Measurements from ENCODE around the gene NTM.

NTM gene

GRCh38 chr11:131883332-131883731 lies 512.9 kb downstream of the NTM start:
- DNase-seq (ENCODE audit: low read depth in 2 of 2, low spot score in 1 of 2), result no peak

- no peak for DNase-seq (ENCODE audit: low read depth in 2 of 2, low spot score in 1 of 2)
Observed at GRCh38 chr11:131884461-131885073, 514.2 kb downstream of the NTM start.

GRCh38 chr11:131885431-131885830 lies 515.0 kb downstream of the NTM start:
- no peak for DNase-seq (ENCODE audit: low read depth in 2 of 2, low spot score in 1 of 2)

GRCh38 chr11:131886201-131886600 lies 515.8 kb downstream of the NTM start:
- DNase-seq (ENCODE audit: low read depth in 2 of 2, low spot score in 1 of 2), result no peak

- DNase-seq (ENCODE audit: low read depth in 2 of 2, low spot score in 1 of 2), result no peak
Observed at GRCh38 chr11:131888230-131888855, 517.9 kb downstream of the NTM start.

- no peak for DNase-seq (ENCODE audit: low read depth in 2 of 2, low spot score in 1 of 2)
Observed at GRCh38 chr11:131889146-131889577, 518.7 kb downstream of the NTM start.

- no peak for DNase-seq (ENCODE audit: low read depth in 2 of 2, low spot score in 1 of 2)
Observed at GRCh38 chr11:131889760-131890581, 519.6 kb downstream of the NTM start.

- DNase-seq (ENCODE audit: low read depth in 2 of 2, low spot score in 1 of 2), result no peak
Observed at GRCh38 chr11:131893103-131893890, 522.9 kb downstream of the NTM start.

GRCh38 chr11:131893988-131894387 lies 523.6 kb downstream of the NTM start:
- no peak for DNase-seq (ENCODE audit: low read depth in 2 of 2, low spot score in 1 of 2)

- no peak for DNase-seq (ENCODE audit: low read depth in 2 of 2, low spot score in 1 of 2)
Observed at GRCh38 chr11:131894615-131895544, 524.5 kb downstream of the NTM start.

- no peak for DNase-seq (ENCODE audit: low read depth in 2 of 2, low spot score in 1 of 2)
Observed at GRCh38 chr11:131895865-131896264, 525.5 kb downstream of the NTM start.

GRCh38 chr11:131896978-131897615 lies 526.7 kb downstream of the NTM start:
- no peak for DNase-seq (ENCODE audit: low read depth in 2 of 2, low spot score in 1 of 2)

GRCh38 chr11:131897956-131898355 lies 527.5 kb downstream of the NTM start:
- DNase-seq (ENCODE audit: low read depth in 2 of 2, low spot score in 1 of 2), result no peak

- DNase-seq (ENCODE audit: low read depth in 2 of 2, low spot score in 1 of 2), result no peak
Observed at GRCh38 chr11:131898949-131899348, 528.5 kb downstream of the NTM start.

GRCh38 chr11:131899950-131900580 lies 529.6 kb downstream of the NTM start:
- DNase-seq (ENCODE audit: low read depth in 2 of 2, low spot score in 1 of 2), result no peak

GRCh38 chr11:131902421-131902820 lies 532.0 kb downstream of the NTM start:
- no peak for DNase-seq (ENCODE audit: low read depth in 2 of 2, low spot score in 1 of 2)

GRCh38 chr11:131903074-131903473 lies 532.7 kb downstream of the NTM start:
- DNase-seq (ENCODE audit: low read depth in 2 of 2, low spot score in 1 of 2), result no peak

- DNase-seq (ENCODE audit: low read depth in 2 of 2, low spot score in 1 of 2), result no peak
Observed at GRCh38 chr11:131904756-131905155, 534.3 kb downstream of the NTM start.

- DNase-seq (ENCODE audit: low read depth in 2 of 2, low spot score in 1 of 2), result no peak
Observed at GRCh38 chr11:131906963-131907362, 536.5 kb downstream of the NTM start.
